ENCODE measurements around the gene CUBN.

- TF ChIP-seq EZH2 (IDR thresholded peaks at IDR 0.05; ENCODE audit: insufficient read depth, poor library complexity, severe bottlenecking) (no peak), EZH2phosphoT487 (IDR thresholded peaks at IDR 0.05; ENCODE audit: insufficient read depth, low read depth) (no peak)
Measured at GRCh38 chr10:16948361-16948760, 181.2 kb downstream of the CUBN start.
